HG02973 (cell line): ENCODE measurements around the gene EXD3.
"Not testable (repeated sequence)": the region's sequence is repeated elsewhere in the genome, so short reads cannot be mapped to it uniquely, and the experiment has no call there.

Experiments
- ATAC-seq: cut with Tn5 transposase; IDR thresholded peaks from one replicate; pipeline ENCODE4 v1.9.1; 2021; ENCODE audit warnings: moderate library complexity; ENCODE audit not compliant: unreplicated experiment

The EXD3 gene

DNA sequence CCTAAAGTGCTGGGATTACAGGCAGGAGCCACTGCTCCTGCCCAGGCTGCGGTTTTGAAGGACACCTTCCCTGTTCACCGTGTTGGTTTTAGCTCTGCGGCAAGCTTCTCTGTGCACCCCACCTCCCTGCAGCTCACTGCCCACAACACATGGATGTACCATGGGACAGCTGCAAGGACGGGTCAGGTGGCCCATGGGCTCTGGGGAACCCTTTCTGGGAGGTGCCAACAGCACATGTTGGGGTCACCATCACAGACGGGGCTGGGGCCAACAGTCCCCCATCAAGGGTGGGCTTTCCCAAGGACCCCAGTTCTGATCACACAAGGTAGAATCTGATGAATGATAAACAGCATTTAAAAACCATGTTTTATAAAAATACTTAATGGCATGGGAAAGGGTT, 7.5 kb downstream of the EXD3 start:
- ATAC-seq = no peak

DNA sequence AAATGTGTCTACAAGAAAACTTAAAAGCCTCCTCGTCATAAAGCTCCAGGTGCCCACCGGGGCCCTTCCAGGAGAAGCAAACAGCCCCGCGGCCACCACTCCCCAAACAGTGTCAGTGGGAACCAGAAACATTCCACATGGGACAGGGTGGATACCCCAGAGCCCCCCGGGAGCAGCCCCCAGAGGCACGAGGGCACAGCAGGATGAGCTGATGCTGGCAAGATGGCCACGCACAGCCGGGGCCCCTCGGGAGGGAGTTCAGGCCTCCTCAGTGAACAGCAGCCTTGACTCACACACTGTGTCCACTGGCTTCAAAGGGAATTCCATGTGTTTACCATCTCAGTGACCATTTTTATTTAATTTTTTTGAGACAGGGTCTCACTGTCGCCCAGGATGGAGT, 10.5 kb downstream of the EXD3 start:
- no peak for ATAC-seq

DNA sequence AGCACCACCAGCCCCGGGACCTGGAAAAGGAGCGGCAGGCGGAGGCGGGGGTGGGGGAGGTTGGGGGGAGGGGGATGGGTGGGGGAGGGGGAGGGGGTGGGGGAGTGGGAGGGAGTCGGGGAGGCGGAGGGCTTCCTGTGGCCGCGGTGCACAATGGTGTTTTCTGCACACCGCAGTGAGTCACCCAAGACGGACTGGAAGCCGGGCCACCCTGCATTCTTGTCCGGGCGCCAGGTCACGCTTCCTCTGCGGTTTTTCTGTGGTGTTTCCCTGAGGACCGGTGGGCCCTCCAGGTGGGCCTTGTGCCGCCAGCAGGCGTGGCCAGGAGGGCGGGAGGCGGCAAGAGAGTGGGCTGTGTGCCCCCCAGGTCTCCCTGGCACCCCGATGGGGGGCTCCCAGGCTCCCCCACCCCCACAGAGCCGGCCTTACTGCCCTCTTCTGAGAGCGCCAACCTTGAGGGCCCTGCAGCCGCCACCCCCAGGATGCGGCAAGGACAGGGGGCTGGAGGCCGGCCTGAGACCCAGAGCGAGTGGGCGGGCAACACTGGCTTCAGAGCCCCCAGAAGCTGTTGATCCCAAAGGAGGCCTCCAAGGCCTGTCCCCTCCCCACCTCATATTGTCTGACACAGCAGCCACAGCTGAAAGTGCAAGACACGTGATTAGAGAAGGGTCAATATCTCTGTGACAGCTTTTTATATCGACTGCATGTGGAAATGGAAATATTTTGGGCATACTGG, 11.1 kb downstream of the EXD3 start:
- no peak for ATAC-seq

GRCh38 chr9:137411260-137411644, 11.7 kb downstream of the EXD3 start:
- no peak for ATAC-seq

DNA sequence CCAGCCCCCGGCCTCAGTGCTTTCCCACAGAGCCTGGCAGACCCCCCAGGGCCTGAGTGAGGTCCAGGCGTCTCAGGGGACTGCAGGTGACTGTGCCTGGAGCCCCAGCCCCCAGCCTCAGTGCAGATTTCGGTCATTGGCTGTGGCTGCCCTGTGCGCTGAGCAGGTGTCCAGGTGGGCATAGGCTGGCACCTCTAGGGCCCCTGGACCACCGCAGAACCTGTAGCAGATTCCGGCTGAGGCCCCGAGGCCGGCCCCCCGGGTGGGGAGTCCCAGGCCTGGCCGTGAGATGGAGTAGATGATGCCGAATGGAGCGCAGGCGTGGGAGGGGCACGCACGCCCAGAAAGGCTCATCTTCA, 12.1 kb downstream of the EXD3 start:
- ATAC-seq = no peak

GRCh38 chr9:137410236-137410890, 12.6 kb downstream of the EXD3 start:
- ATAC-seq = not testable (repeated sequence)

- ATAC-seq = no peak
These were observed 13.4 kb downstream of the EXD3 start for GRCh38 chr9:137409515-137409914.

- ATAC-seq = no peak
These were observed 14.1 kb downstream of the EXD3 start for GRCh38 chr9:137408651-137409405.

DNA sequence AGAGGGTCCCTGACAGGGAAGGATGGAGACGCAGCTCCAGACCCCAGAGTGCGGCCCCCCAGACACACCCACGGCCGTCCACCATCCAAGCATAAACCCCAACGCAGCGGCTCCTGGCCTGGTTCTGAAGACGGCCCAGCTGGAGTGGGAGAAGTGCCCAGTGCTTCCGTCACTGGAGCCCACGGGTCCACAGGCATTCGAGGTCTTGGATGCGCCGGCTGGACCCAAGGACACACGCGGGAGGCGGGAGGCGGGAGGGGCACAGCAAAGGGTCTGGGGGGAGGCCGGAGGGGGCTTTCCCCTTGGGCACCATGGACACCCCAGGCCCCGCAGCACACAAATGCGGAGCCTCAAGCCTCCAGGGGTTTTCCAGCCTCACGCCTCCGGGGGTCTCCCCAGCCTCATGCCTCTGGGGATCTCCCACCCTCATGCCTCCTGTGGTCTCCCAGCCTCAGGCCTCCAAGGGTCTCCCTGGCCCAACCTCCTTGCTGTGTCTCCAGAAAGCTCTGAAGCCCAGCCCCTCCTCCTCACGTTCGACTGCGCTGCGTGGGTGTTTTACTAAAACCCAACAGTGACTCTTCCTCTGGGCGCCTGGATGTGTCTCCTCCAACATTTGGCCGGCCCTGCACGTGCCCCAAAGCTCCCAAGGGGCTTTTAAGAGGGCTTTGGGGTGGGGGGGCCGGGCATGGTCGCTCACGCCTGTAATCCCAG, 15.2 kb downstream of the EXD3 start:
- ATAC-seq = no peak

DNA sequence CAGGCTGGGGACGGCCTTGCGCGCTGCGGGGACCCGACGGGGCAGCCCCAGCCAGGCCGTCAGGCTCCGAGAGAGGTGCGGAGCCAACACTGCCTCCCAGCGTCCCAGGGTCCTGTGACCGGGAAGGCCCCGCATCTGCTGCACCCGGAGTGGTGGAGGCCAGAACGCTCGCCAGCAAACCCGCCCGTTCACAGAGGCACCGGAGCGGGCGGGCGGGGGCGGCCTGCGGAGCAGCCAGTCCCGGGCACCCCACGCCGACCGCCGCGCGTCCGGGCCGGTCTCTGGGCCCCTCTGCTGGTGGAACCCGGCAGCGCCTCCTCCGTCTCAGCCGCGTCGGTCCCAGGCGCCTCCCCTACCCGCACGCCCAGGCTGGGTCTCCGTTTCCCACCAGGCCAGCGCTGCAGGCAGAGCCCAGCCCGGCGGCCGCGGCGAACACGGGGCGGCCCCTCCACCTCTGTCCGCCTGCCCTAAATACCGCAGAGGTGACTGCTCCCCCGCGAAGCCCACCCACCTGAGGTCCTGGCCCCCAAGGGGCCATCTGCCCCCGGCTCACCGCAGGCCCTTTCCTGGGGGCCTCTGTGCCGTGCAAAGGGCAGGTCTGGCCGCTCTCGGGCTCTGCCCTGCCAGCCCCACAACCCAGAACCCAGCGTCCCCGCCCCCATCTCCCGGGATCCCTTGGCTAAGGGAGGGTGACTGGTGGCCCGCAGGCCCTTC, 15.9 kb downstream of the EXD3 start:
- no peak for ATAC-seq

- ATAC-seq = no peak
These were observed 16.7 kb downstream of the EXD3 start for GRCh38 chr9:137406085-137406760.

DNA sequence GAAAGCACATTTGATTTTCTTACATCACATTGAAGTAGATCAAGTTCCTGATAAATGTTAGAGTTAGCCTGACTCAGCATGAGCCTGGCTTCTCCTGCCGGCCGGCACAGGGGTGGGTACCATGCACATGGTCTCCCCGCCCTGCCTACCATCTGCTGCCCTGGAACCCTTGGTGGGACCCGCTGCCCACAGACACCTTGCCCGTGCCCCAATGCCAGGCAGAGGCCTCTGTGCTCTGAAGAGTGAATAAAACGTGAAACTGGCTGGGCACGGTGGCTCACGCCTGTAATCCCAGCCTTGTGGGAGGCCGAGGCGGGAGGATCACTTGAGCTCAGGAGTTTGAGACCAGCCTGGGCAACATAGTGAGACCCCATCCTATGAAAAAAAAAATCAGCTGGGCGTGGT, 17.3 kb downstream of the EXD3 start:
- no peak for ATAC-seq

DNA sequence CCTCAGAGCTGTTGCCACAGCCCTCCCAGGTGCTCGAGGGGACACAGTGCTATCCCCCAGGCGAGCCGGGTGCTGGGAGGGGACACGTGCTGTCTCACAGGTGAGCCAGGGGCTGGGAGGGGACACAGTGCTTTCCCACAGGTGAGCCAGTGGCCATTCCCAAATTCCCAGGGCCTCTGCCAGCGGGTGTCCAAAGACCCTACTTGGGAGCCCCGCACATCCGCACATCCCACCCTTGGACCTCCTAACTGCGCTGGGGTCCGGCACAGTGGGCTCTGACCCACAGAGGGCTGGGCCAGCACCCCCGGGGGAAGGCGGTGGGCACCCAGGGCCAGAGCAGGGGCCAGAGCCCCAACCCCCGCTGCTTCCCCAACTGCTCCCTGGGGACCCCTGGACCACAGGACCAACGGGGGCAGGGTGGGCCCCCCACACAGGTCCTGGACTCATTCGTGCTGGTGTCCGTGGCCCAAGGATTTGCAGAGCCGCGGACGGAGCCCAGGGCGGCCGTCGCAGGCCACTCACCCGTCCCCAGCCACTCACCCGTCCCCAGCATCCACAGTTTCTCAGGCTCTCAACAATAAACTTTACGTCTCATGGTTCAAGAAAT, 17.9 kb downstream of the EXD3 start:
- no peak for ATAC-seq

DNA sequence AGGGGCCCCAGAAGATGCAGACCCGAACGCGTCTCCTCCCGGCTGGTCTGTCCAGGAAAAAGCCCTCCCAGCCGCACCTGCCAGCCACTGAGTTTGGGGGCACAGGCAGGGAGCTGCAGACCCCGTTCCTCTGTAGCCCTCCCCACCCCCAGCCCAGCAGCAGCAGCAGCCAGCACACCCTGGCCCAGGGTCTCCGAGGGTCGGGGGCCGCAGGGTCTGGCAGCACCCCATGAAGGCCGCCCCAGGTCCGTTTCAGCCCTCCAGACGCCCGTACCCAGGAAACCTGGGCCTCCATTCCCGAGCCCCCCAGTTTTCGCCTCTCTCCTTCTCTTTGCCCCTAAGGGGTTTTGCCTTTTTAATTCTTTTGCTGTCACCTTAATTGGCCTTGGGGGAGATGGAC, 19.7 kb downstream of the EXD3 start:
- ATAC-seq = no peak

DNA sequence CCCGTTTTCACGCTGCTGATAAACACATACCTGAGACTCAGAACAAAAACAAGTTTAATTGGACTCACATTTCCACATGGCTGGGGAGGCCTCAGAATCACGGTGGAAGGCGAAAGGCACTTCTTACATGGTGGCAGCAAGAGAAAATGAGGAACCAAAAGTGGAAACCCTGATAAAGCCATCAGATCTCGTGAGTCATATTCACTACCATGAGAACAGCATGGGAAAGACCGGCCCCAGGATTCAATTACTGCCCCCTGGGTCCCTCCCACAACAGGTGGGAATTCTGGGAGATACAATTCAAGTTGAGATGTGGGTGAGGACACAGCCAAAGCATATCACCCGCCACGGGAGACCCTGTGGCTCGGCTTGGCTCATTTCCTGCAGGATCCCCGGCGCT, 20.2 kb downstream of the EXD3 start:
- ATAC-seq = no peak

GRCh38 chr9:137398561-137399468, 24.1 kb downstream of the EXD3 start:
- no peak for ATAC-seq

- ATAC-seq = no peak
These were observed 25.1 kb downstream of the EXD3 start for GRCh38 chr9:137397675-137398423.
